Calu3 (cell line): ENCODE data around the gene COL6A2. TPM values are rescaled to one million over a fixed set of nuclear protein-coding genes. Genes with fewer than 3 reads are reported as not detected.

Experiments used
- BruUV-seq: library from RNA; stranded (reverse); fragments of 400-500 nt; replicated peaks from 2 replicates; lab custom pipeline; 2021; lab: Mats Ljungman, UMichigan
- CTCF ChIA-PET: fragments of 300-600 bp; sonication (Branson Sonifier 250); formaldehyde crosslinking; loops from one replicate; lab custom pipeline; 2022; ENCODE audit warnings: antibody characterized with exemption; lab: Charles Lee
- DNase-seq: peaks from one replicate; pipeline ENCODE4 v3.0.0; 2022
- H3K27ac Mint-ChIP-seq: one replicate; pipeline ENCODE4 v1.8.0; 2022; ENCODE audit warnings: mixed read lengths; ENCODE audit not compliant: unreplicated experiment
- H3K27me3 Mint-ChIP-seq: one replicate; pipeline ENCODE4 v1.8.0; 2022; ENCODE audit warnings: mixed read lengths; ENCODE audit not compliant: unreplicated experiment
- H3K36me3 Mint-ChIP-seq: one replicate; pipeline ENCODE4 v1.8.0; 2022; ENCODE audit warnings: mild to moderate bottlenecking, moderate library complexity, mixed read lengths; ENCODE audit not compliant: insufficient read depth, unreplicated experiment
- H3K4me1 Mint-ChIP-seq: one replicate; pipeline ENCODE4 v1.8.0; 2022; ENCODE audit warnings: mild to moderate bottlenecking, low read depth, mixed read lengths; ENCODE audit not compliant: unreplicated experiment
- H3K4me3 Mint-ChIP-seq: one replicate; pipeline ENCODE4 v1.8.0; 2022; ENCODE audit warnings: mild to moderate bottlenecking, low read depth, moderate library complexity, mixed read lengths; ENCODE audit not compliant: unreplicated experiment
- H3K9me3 Mint-ChIP-seq: one replicate; pipeline ENCODE4 v1.8.0; 2022; ENCODE audit warnings: low read depth, mixed read lengths; ENCODE audit not compliant: unreplicated experiment
- CTCF ChIP-seq: fragments of 200-600 bp; IDR thresholded peaks from one replicate; pipeline ENCODE4 v1.8.0; 2022; ENCODE audit warnings: antibody characterized with exemption; ENCODE audit not compliant: unreplicated experiment
- intact Hi-C: fragments of 100-400 bp; cut with micrococcal nuclease; formaldehyde crosslinking; loops from one replicate; pipeline ENCODE4 v1.10.0; 2022; ENCODE audit not compliant: unreplicated experiment
- total RNA-seq: library from RNA; stranded (reverse); gene quantifications from 2 replicates; pipeline ENCODE4 v1.2.3, GENCODE V29; 2022

COL6A2 gene
- total RNA-seq, 1 experiment from 2014 or later, result 3.4 TPM

GRCh38 chr21:46124926-46125845 lies 27.3 kb downstream of the COL6A2 start:
- Mint-ChIP-seq H3K36me3 (peaks cover 3% of the 10 kb centered on the region), H3K9me3 (peaks cover 3% of the 10 kb centered on the region), H3K4me3 (no peak overlapping the region), H3K27me3 (no peaks in the 10 kb centered on the region), H3K27ac (no peak overlapping the region), H3K4me1 (no peaks in the 10 kb centered on the region)
- no TSS peak for BruUV-seq
- no peak for DNase-seq
- CTCF ChIA-PET, result no interaction called here
- no peak for TF ChIP-seq CTCF
- intact Hi-C loops, result no loop called here

GRCh38 chr21:46125846-46126301 lies 28.0 kb downstream of the COL6A2 start:
- Mint-ChIP-seq H3K4me1 (no peaks in the 10 kb centered on the region), H3K4me3 (no peak overlapping the region), H3K9me3 (peaks cover 3% of the 10 kb centered on the region), H3K36me3 (peaks cover 3% of the 10 kb centered on the region), H3K27me3 (no peaks in the 10 kb centered on the region), H3K27ac (no peak overlapping the region)
- no peak for TF ChIP-seq CTCF
- intact Hi-C loops, result no loop called here
- no peak for DNase-seq
- no TSS peak for BruUV-seq
- CTCF ChIA-PET, result no interaction called here

GRCh38 chr21:46126309-46127238 lies 28.7 kb downstream of the COL6A2 start:
- CTCF ChIA-PET, result no interaction called here
- H3K27me3 Mint-ChIP-seq, result no peaks in the 10 kb centered on the region
- intact Hi-C loops, result no loop called here
- BruUV-seq, result no TSS peak
- TF ChIP-seq CTCF, result no peak
- peaks cover 3% of the 10 kb centered on the region for H3K9me3 Mint-ChIP-seq
- H3K27ac Mint-ChIP-seq, result no peak overlapping the region
- H3K36me3 Mint-ChIP-seq, result peaks cover 3% of the 10 kb centered on the region
- H3K4me3 Mint-ChIP-seq, result no peak overlapping the region
- DNase-seq, result no peak
- no peaks in the 10 kb centered on the region for H3K4me1 Mint-ChIP-seq

GRCh38 chr21:46127239-46128105 lies 29.6 kb downstream of the COL6A2 start:
- no TSS peak for BruUV-seq
- TF ChIP-seq CTCF, result no peak
- no peak overlapping the region for H3K27ac Mint-ChIP-seq
- DNase-seq, result no peak
- H3K9me3 Mint-ChIP-seq, result peaks cover 3% of the 10 kb centered on the region
- H3K27me3 Mint-ChIP-seq, result no peaks in the 10 kb centered on the region
- CTCF ChIA-PET, result no interaction called here
- H3K4me3 Mint-ChIP-seq, result no peak overlapping the region
- no peaks in the 10 kb centered on the region for H3K4me1 Mint-ChIP-seq
- intact Hi-C loops, result no loop called here
- H3K36me3 Mint-ChIP-seq, result peaks cover 3% of the 10 kb centered on the region
